Measurements from ENCODE around the gene SLC35A5. TPM values are rescaled to one million over a fixed set of nuclear protein-coding genes. Genes with fewer than 3 reads are reported as not detected.
A peak's percentile ranks its signal among the peaks of the same experiment; 100 is the strongest.

The SLC35A5 gene
- total RNA-seq, 1 donor from 2014 or later, result 30.0 TPM

- Mint-ChIP-seq H3K27me3 (ENCODE audit: unreplicated experiment) (no peaks in the 10 kb centered on the region), H3K9me3 (ENCODE audit: unreplicated experiment) (no peaks in the 10 kb centered on the region), H3K27ac (ENCODE audit: unreplicated experiment) (no peak overlapping the region), H3K36me3 (ENCODE audit: low read depth, unreplicated experiment) (peaks cover 13% of the 10 kb centered on the region), H3K4me1 (ENCODE audit: unreplicated experiment) (peaks cover 10% of the 10 kb centered on the region), H3K4me3 (ENCODE audit: unreplicated experiment) (peak overlapping the region; percentile 47)
- no peak for TF ChIP-seq CTCF (IDR thresholded peaks at IDR 0.05; ENCODE audit: unreplicated experiment)
- DNase-seq (ENCODE audit: low spot score), result no peak
Observed at GRCh38 chr3:112585782-112586181, 23.9 kb downstream of the SLC35A5 start.

GRCh38 chr3:112587336-112587735 is 25.5 kb downstream of the SLC35A5 start:
- Mint-ChIP-seq H3K9me3 (ENCODE audit: unreplicated experiment) (no peaks in the 10 kb centered on the region), H3K27ac (ENCODE audit: unreplicated experiment) (no peak overlapping the region), H3K4me3 (ENCODE audit: unreplicated experiment) (no peak overlapping the region), H3K36me3 (ENCODE audit: low read depth, unreplicated experiment) (peaks cover 13% of the 10 kb centered on the region), H3K27me3 (ENCODE audit: unreplicated experiment) (no peaks in the 10 kb centered on the region), H3K4me1 (ENCODE audit: unreplicated experiment) (peaks cover 13% of the 10 kb centered on the region)
- TF ChIP-seq CTCF (IDR thresholded peaks at IDR 0.05; ENCODE audit: unreplicated experiment), result no peak
- DNase-seq (ENCODE audit: low spot score), result no peak

- Mint-ChIP-seq H3K4me3 (ENCODE audit: unreplicated experiment) (no peak overlapping the region), H3K27me3 (ENCODE audit: unreplicated experiment) (peaks cover 2% of the 10 kb centered on the region), H3K27ac (ENCODE audit: unreplicated experiment) (peak overlapping the region; percentile 91), H3K36me3 (ENCODE audit: low read depth, unreplicated experiment) (peaks cover 3% of the 10 kb centered on the region), H3K4me1 (ENCODE audit: unreplicated experiment) (peaks cover 15% of the 10 kb centered on the region), H3K9me3 (ENCODE audit: unreplicated experiment) (no peaks in the 10 kb centered on the region)
- TF ChIP-seq CTCF (IDR thresholded peaks at IDR 0.05; ENCODE audit: unreplicated experiment), result no peak
- no peak for DNase-seq (ENCODE audit: low spot score)
Observed at GRCh38 chr3:112593258-112593657, 31.4 kb downstream of the SLC35A5 start.

- Mint-ChIP-seq H3K27ac (ENCODE audit: unreplicated experiment) (no peak overlapping the region), H3K36me3 (ENCODE audit: low read depth, unreplicated experiment) (peaks cover 2% of the 10 kb centered on the region), H3K4me3 (ENCODE audit: unreplicated experiment) (no peak overlapping the region), H3K9me3 (ENCODE audit: unreplicated experiment) (no peaks in the 10 kb centered on the region), H3K27me3 (ENCODE audit: unreplicated experiment) (peaks cover 2% of the 10 kb centered on the region), H3K4me1 (ENCODE audit: unreplicated experiment) (peaks cover 15% of the 10 kb centered on the region)
- no peak for TF ChIP-seq CTCF (IDR thresholded peaks at IDR 0.05; ENCODE audit: unreplicated experiment)
- DNase-seq (ENCODE audit: low spot score), result no peak
Observed at GRCh38 chr3:112594856-112595255, 33.0 kb downstream of the SLC35A5 start.

- no peaks in the 10 kb centered on the region for H3K9me3 Mint-ChIP-seq (ENCODE audit: unreplicated experiment)
- H3K4me1 Mint-ChIP-seq (ENCODE audit: unreplicated experiment), result peaks cover 6% of the 10 kb centered on the region
- H3K36me3 Mint-ChIP-seq (ENCODE audit: low read depth, unreplicated experiment), result no peaks in the 10 kb centered on the region
- no peak for TF ChIP-seq CTCF (IDR thresholded peaks at IDR 0.05; ENCODE audit: unreplicated experiment)
- H3K27me3 Mint-ChIP-seq (ENCODE audit: unreplicated experiment), result no peaks in the 10 kb centered on the region
- no peak for DNase-seq (ENCODE audit: low spot score)
- H3K4me3 Mint-ChIP-seq (ENCODE audit: unreplicated experiment), result no peak overlapping the region
- no peak overlapping the region for H3K27ac Mint-ChIP-seq (ENCODE audit: unreplicated experiment)
Observed at GRCh38 chr3:112597945-112598344, 36.1 kb downstream of the SLC35A5 start.
